Measurements from ENCODE around the gene SEMG1. TPM values are rescaled to one million over a fixed set of nuclear protein-coding genes. Genes with fewer than 3 reads are reported as not detected.

SEMG1 gene
- total and polyA plus RNA-seq, 9 of the 15 experiments (the other 6 are each of a cell fraction or from before 2014, with no cell fraction given) = not detected

DNA sequence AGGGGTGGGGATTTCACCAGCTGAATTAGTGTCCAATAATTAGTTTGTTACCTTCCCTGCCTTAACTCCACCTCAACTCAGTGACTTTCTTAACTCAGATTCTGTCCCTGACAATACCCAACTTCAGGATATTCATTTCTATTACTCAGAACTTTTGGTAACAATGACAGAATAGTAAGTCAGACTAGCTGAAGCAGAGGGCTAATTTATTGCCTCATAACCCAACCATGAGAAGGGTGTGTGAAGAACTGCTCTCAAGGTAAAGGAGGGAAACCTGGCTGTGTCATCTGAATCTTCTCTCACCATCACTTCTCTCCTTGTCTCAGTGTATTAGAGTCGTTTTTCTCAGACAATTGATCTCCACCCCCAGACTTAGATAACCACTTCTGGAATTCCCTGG lies 33.3 kb upstream of the SEMG1 start (continued):
- TF ChIP-seq ZNF75A (CRISPR knock-in tag; IDR thresholded peaks at IDR 0.05) = no peak

DNA sequence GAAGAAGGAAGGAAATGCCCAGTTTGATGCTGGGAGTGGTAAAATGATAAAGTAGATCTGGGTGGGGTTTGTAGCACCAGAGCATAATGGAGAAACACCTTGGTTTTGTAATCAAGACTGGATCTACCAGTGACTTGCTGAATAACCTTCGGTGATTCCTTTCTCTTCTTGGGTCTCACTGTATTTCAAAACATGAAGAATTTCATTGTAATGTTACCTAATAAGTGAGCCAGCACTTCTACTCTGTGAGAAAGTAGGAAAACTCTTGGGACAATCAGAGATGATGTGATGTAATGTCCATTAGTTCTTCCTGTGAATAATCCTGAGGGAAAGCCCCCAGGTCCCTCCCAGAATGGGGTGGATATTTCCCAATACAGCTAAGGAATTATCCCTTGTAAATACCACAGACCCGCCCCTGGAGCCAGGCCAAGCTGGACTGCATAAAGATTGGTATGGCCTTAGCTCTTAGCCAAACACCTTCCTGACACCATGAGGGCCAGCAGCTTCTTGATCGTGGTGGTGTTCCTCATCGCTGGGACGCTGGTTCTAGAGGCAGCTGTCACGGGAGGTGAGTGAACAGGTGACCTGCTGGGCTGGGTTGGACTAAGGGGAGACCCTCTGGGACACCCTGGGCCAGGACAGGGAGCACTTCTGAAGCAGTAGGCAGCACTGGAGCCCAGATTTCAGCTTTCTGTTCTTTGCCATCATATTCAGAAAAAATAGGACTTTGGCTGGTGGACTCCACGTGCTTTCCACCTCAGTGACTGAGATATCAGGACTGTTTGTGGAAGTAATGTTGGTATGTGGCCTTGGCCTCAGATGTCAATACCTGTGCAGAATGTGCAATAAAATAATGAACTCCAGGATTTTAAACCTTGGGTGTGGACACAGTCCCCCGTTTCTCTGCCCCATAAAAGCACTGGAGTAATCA lies 32.1 kb upstream of the SEMG1 start, which contains the start of gene PI3:
TSS of gene PI3 (plus strand) at position 469 of the 931 bp plus-strand sequence. CDS start at position 490, 21 bp downstream.
- H3K79me2 ChIP-seq (ENCODE audit: control insufficient read depth, insufficient read depth, low read length) = no peaks in the 10 kb centered on the region
- H4K20me1 ChIP-seq (replicated peaks; ENCODE audit: control insufficient read depth, insufficient read depth, low read length) = no peaks in the 10 kb centered on the region
- no peak within 1 kb of the TSS for H2AFZ ChIP-seq (ENCODE audit: low read depth, low read length)
- no peak within 1 kb of the TSS for H3K9ac ChIP-seq (ENCODE audit: insufficient read depth in 1 of 2, low read depth in 2 of 2, low read length in 2 of 2)
- H3K9me1 ChIP-seq (ENCODE audit: control insufficient read depth, insufficient read depth, low read length) = no peaks in the 10 kb centered on the region
- no peak within 1 kb of the TSS for H3K4me3 ChIP-seq
- intact Hi-C loops (cut with micrococcal nuclease) (no loop called here), in situ Hi-C loops (cut with MboI) (no loop called here)
- no peak within 1 kb of the TSS for H3K4me2 ChIP-seq (ENCODE audit: insufficient read depth, low read length)
- POLR2A ChIA-PET = interaction anchor here (0.5 kb wide), 1 partner anchor 815 kb away, joined by 3 read pairs; no protein-coding TSS in a partner anchor
- DNase-seq (ENCODE audit: extremely low read depth in 1 of 4, low spot score in 3 of 4) (no peak), ATAC-seq (no peak), FAIRE-seq (no peak)
- CTCF ChIA-PET (ENCODE audit: low intra/inter-chr PET ratio) = no interaction called here
- BruUV-seq (replicated peaks) = no TSS peak
- H3K9me3 ChIP-seq (replicated peaks; ENCODE audit: control insufficient read depth, insufficient read depth, low read depth, low read length) = no peaks in the 10 kb centered on the region
- no peaks in the 10 kb centered on the region for H3K36me3 ChIP-seq (ENCODE audit: control insufficient read depth, insufficient read depth, low read length)
- H3K4me1 ChIP-seq (replicated peaks in 1 of 2; ENCODE audit: control insufficient read depth in 2 of 2, insufficient read depth in 2 of 2, low read length in 2 of 2) = no peaks in the 10 kb centered on the region
- peaks cover 2 to 24% of the 10 kb centered on the region in 2 experiments; a peak in 4 of 5 replicates for H3K27me3 ChIP-seq (ENCODE audit: control insufficient read depth in 2 of 2, insufficient read depth in 2 of 2, low read length in 2 of 2)
- no peak within 1 kb of the TSS for H3K27ac ChIP-seq (ENCODE audit: extremely low read depth, low read depth, low read length)
- 1% methylated on average over 8 of the region's 8 CpGs for WGBS (ENCODE audit: insufficient coverage, low coverage, missing lambda C conversion rate)
- TF ChIP-seq ZNF507 (tag; conservative IDR thresholded peaks at IDR 0.05) = no peak
- TF ChIP-seq DMBX1 (CRISPR knock-in tag; IDR thresholded peaks at IDR 0.05; ENCODE audit: borderline replicate concordance) = no peak
- TF ChIP-seq GATA2 (CRISPR knock-in tag; IDR thresholded peaks at IDR 0.05) = no peak
- no peak for TF ChIP-seq SRSF9 (IDR thresholded peaks at IDR 0.05; ENCODE audit: borderline replicate concordance, low read depth, low read length)
- TF ChIP-seq ZNF274 (IDR thresholded peaks at IDR 0.05; ENCODE audit: borderline replicate concordance, low read depth, low read length) = no peak
- TF ChIP-seq EWSR1 (IDR thresholded peaks at IDR 0.05; ENCODE audit: borderline replicate concordance, low read depth, partially characterized antibody) = no peak
- TF ChIP-seq, protein P1, sequence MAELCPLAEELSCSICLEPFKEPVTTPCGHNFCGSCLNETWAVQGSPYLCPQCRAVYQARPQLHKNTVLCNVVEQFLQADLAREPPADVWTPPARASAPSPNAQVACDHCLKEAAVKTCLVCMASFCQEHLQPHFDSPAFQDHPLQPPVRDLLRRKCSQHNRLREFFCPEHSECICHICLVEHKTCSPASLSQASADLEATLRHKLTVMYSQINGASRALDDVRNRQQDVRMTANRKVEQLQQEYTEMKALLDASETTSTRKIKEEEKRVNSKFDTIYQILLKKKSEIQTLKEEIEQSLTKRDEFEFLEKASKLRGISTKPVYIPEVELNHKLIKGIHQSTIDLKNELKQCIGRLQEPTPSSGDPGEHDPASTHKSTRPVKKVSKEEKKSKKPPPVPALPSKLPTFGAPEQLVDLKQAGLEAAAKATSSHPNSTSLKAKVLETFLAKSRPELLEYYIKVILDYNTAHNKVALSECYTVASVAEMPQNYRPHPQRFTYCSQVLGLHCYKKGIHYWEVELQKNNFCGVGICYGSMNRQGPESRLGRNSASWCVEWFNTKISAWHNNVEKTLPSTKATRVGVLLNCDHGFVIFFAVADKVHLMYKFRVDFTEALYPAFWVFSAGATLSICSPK (IDR thresholded peaks at IDR 0.05; ENCODE audit: borderline replicate concordance) = no peak
- no peak for TF ChIP-seq NCOA4 (IDR thresholded peaks at IDR 0.05; ENCODE audit: partially characterized antibody)
- no peak for TF ChIP-seq THRAP3 (IDR thresholded peaks at IDR 0.05; ENCODE audit: borderline replicate concordance)
- TF ChIP-seq NEUROD1 (IDR thresholded peaks at IDR 0.05; ENCODE audit: borderline replicate concordance, low read depth, low read length, partially characterized antibody) = no peak
- TF ChIP-seq ZNF212 (CRISPR knock-in tag; IDR thresholded peaks at IDR 0.05) = no peak
- TF ChIP-seq TEAD1 (CRISPR knock-in tag; IDR thresholded peaks at IDR 0.05) = no peak
- no peak for TF ChIP-seq ARNT (IDR thresholded peaks at IDR 0.05)
- TF ChIP-seq ZC3H11A (IDR thresholded peaks at IDR 0.05; ENCODE audit: low read depth, low read length) = no peak
- TF ChIP-seq, protein P2, sequence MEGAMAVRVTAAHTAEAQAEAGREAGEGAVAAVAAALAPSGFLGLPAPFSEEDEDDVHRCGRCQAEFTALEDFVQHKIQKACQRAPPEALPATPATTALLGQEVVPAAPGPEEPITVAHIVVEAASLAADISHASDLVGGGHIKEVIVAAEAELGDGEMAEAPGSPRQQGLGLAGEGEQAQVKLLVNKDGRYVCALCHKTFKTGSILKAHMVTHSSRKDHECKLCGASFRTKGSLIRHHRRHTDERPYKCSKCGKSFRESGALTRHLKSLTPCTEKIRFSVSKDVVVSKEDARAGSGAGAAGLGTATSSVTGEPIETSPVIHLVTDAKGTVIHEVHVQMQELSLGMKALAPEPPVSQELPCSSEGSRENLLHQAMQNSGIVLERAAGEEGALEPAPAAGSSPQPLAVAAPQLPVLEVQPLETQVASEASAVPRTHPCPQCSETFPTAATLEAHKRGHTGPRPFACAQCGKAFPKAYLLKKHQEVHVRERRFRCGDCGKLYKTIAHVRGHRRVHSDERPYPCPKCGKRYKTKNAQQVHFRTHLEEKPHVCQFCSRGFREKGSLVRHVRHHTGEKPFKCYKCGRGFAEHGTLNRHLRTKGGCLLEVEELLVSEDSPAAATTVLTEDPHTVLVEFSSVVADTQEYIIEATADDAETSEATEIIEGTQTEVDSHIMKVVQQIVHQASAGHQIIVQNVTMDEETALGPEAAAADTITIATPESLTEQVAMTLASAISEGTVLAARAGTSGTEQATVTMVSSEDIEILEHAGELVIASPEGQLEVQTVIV (CRISPR knock-in tag; IDR thresholded peaks at IDR 0.05; ENCODE audit: borderline replicate concordance) = no peak
- no peak for TF ChIP-seq IFI16 (CRISPR knock-in tag; IDR thresholded peaks at IDR 0.05)

Measured in K562 (cell line).